GM20431 (cell line): ENCODE data around the gene AMOTL1.
"Not testable (repeated sequence)": the region's sequence is repeated elsewhere in the genome, so short reads cannot be mapped to it uniquely, and the experiment has no call there.

Experiments
- in situ Hi-C: fragments of 300-500 bp; cut with MseI, MboI; formaldehyde crosslinking; loops from one replicate; pipeline ENCODE4 v1.15.0; 2020; ENCODE audit warnings: low sequenced_read_pairs; ENCODE audit not compliant: unreplicated experiment

The AMOTL1 gene

DNA sequence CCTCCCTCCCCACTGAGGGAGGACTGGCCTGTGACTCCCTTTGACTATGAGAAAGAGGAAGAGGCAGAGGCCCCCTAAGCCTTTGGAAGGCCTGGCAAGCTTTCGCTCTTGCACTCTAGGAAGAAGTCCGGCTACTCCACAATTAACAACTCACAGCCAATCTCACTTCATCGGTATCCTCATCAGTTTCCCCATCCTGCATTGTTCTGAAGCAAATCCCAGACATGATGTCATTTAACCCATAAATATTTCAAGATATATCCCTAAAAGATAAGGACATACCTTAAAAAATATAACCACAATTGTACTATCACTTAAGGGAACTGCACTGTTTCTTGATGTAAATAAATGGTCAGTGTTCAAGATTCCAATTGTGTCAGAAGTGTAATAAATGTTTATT lies 142.1 kb downstream of the AMOTL1 start:
- in situ Hi-C loops: no loop called here

DNA sequence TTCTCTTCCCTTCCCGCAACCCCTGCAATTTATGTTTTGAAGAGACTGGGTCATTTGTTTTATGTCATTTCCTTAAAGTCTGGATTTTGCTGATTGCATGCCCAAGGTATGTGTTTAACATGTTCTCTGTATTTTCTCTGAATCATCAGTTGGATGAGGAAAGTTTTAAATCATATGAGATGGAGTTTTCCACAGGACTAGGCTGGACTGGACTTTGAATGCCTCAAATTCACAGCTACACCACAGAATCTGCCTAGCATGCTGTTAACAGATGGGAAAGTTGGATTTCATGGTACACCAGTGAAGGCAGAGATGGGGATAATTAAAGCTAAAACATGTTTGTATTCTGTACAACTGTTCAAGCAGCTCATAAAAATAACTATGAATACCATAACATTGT lies 142.6 kb downstream of the AMOTL1 start:
- in situ Hi-C loops: no loop called here

DNA sequence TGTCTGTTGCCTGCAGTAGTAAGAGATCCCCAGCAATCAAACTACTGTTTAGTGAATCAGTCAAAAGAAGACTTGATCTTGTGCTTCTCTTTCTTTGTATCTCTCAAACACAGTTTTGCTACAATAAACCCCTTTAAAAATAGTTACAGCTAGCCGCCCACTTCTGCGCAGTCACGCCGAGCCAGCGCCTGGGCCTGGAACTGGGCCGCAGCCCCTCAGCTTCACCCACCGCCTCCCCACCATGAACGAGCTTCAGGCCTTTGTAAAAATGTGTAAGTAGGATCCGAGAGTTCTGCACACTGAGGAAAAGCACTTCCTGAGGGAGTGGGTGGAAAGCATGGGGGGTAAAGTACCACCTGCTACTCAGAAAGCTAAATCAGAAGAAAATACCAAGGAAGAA lies 144.7 kb downstream of the AMOTL1 start:
- in situ Hi-C loops: no loop called here

DNA sequence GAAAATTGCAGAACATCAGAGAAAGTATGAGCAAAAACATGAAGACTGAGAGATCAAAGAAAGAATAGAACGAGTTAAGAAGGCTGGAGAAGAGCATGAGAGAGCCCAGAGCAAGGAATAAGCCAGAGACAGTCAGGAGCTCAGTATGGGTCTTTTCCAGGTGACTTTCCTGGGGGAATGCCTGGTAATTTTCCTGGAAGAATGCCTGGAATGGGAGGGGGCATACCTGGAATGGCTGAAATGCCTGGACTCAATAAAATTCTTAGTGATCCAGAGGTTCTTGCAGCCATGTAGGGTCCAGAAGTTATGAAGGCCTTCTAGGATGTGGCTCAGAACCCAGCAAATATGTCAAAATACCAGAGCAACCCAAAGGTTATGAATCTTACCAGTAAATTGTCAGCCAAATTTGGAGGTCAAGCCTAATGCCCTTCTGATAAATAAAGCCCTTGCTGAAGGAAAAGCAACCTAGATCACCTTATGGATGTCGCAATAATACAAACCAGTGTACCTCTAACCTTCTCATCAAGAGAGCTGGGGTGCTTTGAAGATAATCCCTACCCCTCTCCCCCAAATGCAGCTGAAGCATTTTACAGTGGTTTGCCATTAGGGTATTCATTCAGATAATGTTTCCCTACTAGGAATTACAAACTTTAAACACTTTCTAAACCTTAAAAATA lies 145.7 kb downstream of the AMOTL1 start:
- in situ Hi-C loops: not testable (repeated sequence)

DNA sequence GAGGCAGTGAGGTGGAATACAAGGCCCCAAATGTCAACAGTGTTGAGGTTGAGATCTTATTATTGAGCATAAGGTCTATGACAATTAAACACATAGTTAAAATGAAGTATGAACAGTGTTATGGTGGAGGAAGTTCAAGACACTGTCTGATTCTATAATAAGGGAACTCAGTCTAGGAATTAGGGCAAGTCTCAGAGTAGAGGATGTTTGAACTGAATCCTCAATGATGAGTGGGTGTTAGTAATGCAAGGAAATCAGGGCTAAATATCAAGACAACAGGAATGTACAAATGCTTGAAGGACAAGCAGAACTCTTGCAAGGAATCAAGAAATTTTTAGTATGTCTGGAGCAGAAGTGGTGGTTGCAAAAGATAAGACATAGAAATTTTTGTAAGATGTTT lies 152.2 kb downstream of the AMOTL1 start:
- in situ Hi-C loops: no loop called here

DNA sequence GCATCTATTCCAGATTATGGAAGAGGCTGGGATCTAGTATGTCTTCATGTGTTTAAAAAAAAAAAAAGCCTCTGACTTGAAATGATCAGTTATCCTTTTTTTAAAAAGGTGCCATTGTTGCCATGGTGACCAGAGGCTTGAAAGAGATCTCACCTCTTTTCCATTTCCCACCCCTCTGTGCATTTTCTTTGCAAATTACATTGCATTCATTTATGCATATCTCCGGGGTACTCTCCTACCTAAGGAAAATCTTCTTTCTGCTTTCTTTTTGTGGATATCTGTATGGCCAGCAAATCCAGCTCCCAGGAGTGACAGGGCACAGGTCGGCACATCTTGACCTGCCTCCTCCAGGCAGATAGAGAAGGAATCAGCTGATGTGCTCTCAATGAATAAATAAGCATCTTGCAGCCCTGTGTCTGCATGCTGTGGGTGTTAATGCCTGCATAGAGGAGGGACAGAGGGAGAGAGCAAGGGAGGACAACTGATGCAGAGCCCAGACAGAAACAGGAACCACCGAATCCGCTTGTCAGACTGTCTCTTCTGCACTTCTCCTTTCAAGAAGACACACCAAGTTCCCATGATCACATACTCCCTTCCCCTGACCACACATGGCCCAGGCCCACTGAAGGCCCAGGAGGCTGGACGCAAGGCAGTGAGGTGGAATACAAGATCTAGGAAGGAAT lies 154.3 kb downstream of the AMOTL1 start:
- in situ Hi-C loops: no loop called here

DNA sequence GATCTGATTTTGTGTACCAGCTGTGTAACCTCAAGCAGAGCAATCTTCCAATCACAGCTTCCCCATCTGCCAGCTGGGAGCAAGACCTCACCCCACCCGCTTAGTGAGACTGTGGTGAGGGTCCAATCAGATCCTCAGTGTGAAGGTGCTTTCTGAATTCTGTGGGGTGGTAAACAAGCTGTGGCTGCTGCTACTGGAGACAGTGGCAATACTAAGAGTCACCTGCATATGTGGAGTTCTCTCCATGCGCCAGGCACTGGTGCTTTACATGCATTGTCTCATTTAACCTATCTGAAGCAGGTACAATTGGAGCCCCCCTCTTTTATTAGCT lies 154.8 kb downstream of the AMOTL1 start:
- in situ Hi-C loops: no loop called here

- in situ Hi-C loops: no loop called here
Observed at GRCh38 chr11:94924171-94924572, 156.0 kb downstream of the AMOTL1 start.

GRCh38 chr11:94924612-94925011 lies 156.5 kb downstream of the AMOTL1 start:
- in situ Hi-C loops: no loop called here

DNA sequence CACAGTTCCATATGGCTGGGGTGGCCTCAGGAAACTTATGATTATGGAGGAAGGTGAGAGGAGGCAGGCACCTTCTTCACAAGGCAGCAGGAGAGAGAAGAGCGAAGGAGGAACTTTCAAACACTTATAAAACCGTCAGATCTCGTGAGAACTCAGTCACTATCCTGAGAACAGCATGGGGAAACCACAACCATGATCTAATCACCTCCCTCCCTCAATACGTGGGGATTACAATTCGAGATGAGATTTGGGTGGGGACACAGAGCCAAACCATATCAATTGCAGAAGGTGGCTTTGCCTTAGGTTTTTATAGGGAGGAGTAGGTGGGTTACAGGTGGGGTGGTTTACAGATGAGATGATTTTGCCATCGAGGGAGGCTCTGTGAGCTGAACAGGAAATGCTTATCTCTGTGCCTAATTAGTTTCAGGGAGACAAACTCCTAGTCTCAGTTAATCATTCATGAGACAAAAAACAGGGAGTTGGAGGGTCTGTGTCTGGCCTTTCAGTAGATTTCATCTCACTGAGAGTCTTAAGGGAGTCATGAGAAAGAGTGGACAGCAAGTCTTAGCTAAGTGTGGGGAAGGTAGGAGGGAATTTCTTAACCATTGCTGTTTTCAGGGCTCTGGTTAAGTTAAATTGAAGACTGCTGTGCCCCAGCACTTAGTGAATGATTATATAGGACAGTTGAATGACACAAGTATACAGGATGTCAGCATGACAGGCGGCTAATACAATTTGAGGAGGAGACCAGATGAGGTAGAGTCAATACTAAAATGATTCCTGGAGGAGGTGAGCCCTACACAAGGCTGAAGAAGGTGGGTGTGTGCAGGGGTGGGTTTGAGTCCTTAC lies 157.5 kb downstream of the AMOTL1 start:
- in situ Hi-C loops: no loop called here

- in situ Hi-C loops: no loop called here
Observed at GRCh38 chr11:94926271-94926625, 158.1 kb downstream of the AMOTL1 start.
